Activated CD4-positive, alpha-beta T cell treated with anti-CD3 and anti-CD28 coated beads, Interleukin-2, Interleukin-6, amounts not matched to agents 100 ng/mL and 50 ng/mL, durations not matched to agents 16 hours and 8 hours (primary cell): ENCODE results near the gene SLC16A11.
A peak's percentile ranks its signal among the peaks of the same experiment; 100 is the strongest.
"Not testable (repeated sequence)": the region's sequence is repeated elsewhere in the genome, so short reads cannot be mapped to it uniquely, and the experiment has no call there.

Experiments used
- DNase-seq: peaks from one replicate; pipeline ENCODE4 v3.0.0-alpha.2; 2020

SLC16A11 gene

GRCh38 chr17:7043497-7044198, at the start of gene SLC16A11:
Gene SLC16A11, minus strand, starts transcription at chr17:7044092. Its CDS starts 579 bp downstream, at chr17:7043513.
- DNase-seq = no peak

GRCh38 chr17:7091311-7092005, 47.6 kb upstream of the SLC16A11 start:
- not testable (repeated sequence) for DNase-seq

DNA sequence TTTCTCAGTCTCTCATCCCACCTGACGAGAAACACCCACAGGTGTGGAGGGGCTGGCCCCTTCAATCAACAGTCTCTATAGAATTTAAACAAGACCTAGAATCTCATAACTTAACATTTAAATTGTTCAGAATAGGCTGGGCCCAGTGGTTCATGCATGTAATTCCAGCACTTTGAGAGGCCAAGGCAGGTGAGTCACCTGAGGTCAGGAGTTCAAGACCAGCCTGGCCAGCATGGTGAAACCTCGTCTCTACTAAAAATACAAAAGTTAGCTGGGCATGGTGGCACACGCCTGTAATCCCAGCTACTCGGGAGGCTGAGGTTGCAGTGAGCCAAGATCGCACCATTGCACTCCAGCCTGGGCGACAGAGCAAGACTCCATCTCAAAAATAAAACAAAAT, 45.7 kb upstream of the SLC16A11 start:
- not testable (repeated sequence) for DNase-seq

GRCh38 chr17:7088442-7088841, 44.5 kb upstream of the SLC16A11 start:
- DNase-seq = not testable (repeated sequence)

- no peak for DNase-seq
These were observed 40.2 kb upstream of the SLC16A11 start for GRCh38 chr17:7084088-7084487.

DNA sequence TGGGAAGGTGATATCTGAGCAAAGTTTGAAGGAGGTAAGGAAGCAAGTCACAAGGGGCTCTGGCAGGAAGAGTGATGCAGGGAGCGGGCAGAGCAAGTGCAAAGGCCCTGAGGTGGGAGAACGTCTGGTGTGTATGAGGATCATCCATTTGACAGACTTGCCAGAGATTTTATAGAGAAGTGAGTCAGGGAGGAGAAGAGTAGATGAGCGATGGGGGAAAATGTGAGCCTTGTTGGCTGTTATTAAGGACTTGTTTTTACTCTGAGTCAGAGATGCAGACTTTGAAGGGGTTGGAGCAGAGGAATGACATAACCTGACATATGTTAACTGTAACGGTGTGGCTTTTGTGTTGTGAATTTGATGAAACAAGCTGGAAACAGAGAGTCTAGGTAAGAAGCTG, 39.7 kb upstream of the SLC16A11 start:
- no peak for DNase-seq

DNA sequence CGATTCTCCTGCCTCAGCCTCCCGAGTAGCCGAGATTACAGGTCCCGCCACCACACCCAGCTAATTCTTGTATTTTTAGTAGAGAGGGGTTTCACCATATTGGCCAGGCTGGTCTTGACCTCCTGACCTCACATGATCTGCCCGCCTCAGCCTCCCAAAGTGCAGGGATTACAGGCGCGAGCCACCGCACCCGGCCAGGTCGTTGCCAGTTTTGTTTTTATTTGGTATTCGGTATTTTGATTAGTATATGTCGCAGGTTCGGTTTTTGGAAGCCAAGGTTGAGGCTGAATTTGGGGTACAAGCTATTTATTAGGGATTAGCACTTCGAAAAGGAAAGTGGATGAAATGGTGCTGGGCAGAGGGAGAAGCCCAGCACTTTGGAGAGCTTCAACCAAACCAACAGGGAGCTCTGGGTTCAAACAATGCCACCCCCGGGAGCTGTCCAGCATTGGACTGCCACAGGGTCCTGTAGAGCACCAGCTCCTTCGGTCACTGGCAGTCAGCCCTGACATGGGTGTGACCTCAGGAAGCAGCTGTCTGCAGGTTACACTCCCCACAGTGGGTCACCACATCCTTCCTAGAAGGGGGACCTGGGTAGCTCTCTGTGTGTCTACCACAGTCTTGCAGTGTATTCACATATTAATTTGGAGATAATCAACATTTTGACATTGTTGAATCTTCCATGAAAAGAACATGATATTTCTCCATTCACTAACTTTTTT, 37.6 kb upstream of the SLC16A11 start:
- DNase-seq = peak; percentile 18

DNA sequence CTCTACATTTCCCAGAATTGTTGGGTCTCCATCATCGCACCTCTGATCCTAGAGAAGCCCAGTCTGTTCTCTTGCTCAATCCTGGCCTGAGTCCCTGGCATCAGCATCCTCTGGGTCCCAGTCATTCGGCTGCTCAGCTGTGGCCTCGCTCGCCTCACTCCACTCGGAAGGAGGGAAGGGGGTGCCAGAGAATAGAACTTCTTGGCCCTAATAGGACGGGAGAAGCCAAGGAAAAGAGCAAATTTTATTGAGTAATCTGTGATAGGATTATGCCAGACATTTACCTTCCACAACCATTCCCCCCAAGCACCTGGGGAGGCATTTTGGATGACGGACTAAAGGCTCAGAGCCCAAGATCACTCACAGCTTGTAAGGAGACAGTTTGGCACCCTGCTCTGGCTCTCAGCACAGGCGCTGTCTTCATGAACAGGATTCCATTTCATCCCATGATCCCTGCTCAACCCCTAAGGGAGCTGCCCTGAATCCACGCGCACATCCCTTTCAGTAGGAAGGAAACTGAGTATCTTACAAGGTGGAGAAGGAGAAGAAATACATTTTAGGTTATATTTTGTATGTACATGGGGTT, 36.7 kb upstream of the SLC16A11 start:
- no peak for DNase-seq

DNA sequence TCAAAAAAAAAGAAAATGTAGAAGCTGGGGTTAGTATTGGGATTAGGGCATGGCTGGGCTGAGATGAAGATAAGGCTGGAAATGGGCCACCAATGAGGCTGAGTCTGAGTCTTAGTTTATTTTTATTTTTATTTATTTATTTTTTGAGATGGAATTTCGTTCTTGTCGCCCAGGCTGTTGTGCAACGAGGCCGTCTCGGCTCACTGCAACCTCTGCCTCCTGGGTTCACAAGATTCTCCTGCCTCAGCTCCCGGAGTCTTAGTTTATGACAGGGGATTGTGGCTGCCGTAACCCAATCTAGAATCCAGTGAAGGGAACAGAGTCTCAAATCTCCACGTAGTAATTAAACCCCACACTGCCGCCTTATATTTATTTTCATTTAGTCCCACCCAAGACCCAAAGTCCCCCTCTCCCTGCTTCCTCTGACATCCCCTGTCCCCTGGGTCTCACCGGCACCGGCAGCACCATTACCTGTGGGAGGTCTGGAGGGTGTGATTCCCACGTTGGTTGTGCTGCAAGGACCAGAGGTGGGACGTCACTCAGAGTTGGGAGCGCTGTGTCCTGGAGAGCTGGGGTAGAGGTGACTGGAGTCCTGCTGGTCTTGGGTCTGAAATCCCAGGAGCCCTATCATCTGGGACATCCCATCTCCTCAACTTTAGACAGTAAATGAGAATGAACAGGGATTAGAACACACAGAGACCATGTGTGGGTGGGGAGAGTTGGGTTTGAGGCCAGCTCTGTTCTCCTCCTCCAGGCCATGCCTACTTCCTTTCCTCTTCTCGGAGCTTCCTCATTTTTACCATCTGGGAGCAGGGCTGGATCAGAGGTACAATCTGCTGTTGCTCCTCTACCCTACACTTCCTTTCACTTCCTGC, 35.9 kb upstream of the SLC16A11 start, which contains the start of gene CLEC10A:
TSS of gene CLEC10A (minus strand) at position 671 of the 875 bp plus-strand sequence. CDS start 1,439 bp downstream, outside the sequence.
- DNase-seq = no peak

DNA sequence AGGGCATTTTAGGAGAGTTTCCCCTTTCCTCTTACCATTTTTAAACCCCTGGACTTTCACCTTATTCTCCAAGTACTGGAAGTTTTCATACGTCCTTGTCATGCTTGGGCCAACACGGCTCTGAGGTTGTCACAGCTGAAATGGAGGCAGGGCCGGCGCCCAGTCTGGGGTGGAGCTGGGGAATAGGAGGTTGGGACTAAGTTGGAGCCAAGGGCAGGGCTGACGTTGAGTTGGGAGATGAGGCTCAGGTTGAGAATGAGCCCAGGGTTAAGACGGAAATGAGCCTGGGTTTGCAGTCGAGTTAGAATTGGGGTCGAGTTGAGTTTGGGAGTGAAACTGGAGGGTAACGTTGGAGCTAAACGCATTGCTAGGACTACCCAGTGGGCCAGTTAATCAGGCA, 34.8 kb upstream of the SLC16A11 start:
- no peak for DNase-seq

DNA sequence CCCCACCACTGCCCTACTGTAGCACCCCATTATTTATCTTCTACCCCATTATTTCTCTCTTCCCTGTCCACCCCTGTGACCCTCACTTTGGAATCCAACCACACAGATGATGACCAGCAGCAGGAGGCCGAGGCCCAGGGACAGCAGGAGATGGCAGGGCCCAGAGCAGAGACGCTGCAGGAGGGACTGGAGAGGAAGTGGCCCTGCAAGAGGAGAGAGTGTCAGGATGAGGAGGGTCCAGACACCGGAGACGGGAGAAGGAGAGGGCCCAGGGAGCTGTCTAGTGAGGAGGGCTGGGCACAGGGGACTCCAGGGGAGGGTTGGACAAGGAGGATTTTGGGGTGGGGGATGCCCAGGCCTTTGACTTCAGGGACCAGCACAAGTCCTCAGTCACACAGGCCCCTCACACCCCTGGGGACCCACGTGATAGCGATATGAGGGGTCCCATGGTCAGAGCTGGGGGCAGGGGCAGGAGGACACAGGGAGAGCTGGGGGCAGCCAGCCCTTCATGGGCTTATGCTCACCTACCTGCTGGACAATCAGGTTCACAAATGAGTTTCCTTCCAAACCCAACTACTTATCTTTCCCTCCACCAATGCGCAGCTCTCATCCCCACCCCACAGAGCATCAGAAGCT, 34.1 kb upstream of the SLC16A11 start:
- DNase-seq = no peak

GRCh38 chr17:7074931-7075330, 31.0 kb upstream of the SLC16A11 start:
- DNase-seq = no peak

GRCh38 chr17:7072406-7072805, 28.5 kb upstream of the SLC16A11 start:
- no peak for DNase-seq

DNA sequence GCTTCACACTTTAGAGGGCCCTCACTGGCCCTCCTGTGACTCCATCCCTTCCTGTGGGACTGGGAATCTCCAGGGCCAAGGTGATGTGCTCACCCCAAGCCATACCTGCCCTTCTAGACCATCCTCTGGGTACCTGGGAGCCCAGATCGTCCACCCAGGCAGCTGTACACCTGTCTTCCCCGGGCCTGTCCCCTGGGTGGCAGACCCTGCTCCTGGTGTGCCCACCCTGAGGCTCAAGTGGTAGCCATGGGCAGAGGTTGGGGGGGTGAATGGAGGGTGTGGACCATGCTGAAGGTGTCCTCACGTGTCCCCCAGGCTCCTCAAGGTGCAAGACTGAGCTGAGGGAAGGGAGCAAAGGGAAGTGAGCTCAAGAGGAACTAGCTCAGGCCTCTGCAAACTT, 26.8 kb upstream of the SLC16A11 start:
- no peak for DNase-seq

DNA sequence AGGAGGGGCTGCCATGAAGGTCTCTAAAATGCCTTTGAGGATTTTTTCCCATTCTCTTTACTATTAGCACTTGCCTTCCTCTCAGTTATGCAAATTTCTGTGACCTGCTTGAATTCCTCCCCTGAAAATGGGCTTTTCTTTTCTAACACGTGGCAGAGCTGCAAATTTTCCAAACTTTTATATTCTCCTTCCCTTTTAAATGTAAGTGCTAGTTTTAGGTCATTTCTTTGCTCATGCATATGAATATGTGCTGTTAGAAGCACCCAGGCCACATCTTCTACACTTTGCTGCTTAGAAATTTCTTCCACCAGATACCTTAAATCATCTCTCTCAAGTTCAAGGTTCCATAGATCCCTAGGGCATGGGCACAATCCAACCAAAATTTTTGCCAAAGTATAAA, 24.4 kb upstream of the SLC16A11 start:
- DNase-seq = no peak

DNA sequence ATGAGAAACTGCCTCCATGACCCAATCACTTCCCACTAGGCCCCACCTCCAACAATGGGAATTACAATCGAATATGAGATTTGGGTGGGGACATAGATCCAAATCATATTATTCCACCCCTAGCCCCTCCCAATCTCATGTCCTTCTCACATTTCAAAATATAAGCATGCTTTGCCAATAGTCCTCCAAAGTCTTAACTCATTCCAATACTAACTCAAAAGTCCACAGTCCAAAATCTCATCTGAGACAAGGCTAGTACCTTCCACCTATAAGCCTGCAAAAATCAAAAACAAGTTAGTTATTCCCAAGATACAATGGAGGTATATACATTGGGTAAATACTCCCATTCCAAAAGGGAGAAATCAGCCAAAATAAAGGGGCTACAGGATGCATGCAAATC, 23.3 kb upstream of the SLC16A11 start:
- DNase-seq = no peak

DNA sequence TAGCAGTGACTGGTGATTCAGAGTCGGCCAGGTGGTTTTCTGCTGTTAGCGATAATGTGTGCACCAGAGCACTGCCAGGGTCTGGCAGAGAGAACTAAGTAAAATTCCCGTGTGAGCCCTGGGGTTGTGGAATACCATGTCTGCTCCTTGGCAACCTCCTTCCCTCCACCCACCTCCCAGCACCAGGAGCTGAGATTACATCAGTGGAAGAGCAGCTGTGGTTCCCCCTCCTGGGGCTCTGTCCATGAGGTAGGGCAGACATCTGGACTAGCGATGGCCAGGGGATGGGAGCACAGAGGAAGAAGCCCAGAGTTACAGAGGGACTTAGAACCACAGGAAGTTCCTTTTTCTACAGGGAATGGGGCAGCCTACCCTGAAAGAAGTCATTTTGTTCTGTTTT, 20.4 kb upstream of the SLC16A11 start:
- DNase-seq = no peak

DNA sequence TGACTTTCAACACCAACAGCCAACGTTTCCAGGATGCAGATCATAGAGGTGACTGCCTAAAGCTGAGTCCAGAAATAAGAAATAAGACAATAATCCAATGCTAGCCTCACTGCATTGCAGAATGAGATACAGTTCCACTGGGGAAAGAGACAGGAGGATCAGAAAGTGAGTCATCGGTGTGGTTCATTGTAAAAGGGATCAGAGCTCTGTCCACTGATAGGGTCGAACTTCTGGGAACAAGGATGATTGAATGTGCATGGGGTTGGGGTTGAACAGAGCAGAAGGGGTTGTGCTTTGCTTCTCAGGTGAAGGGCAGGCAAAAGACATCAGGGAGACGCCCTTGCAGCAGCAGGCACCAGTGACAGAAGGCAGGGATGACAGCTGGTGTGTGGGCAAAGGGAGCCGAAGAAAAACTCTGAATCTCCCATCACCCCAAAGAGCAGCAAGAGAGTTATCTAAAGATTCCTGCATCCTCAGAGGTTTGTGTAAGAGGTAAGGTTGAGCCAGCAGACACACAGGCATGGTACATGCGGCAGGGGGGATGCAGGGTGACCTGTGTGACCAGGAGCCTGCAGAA, 19.7 kb upstream of the SLC16A11 start:
- no peak for DNase-seq

DNA sequence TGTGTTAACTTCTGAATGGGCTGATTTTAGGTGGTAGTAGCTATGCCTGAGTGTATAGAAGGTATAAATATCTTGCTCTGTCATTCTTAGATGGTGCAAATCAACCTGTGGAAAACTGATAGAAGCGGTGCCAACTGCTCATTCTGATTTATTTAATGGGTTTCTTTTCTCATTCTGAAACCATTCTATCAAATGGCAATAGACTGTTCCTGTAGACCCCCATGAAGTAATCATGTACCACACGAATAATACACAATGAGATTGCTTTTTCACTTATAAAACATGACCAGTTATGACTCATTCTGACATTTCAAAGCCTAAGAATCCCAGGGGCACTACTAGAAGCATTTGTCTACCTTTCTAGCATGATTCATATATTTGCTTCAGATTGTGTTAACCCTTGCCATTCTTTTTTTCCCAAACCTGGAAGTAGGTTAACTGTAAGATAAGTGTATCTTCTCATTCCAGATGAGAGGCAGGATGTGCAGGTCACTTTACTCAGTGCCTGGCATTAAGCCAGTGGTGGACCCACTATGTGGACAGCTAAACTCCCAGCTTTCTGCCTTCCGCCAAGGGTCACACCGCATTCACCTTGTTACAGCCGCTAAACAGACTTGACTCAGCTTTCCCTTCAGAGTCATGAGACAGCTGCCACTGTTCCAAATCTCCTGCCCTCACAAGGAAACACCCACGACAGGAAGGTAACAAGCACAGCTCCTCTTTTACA, 16.4 kb upstream of the SLC16A11 start:
- DNase-seq = peak; percentile 54

GRCh38 chr17:7058831-7059447, 15.0 kb upstream of the SLC16A11 start:
- DNase-seq = no peak
